IMR-90 (cell line): ENCODE data around the gene ANKRD11. TPM values are rescaled to one million over a fixed set of nuclear protein-coding genes. Genes with fewer than 3 reads are reported as not detected.

Source experiments
- ATAC-seq: fragments of 200-7000 bp; cut with Tn5 transposase; 2 replicates; pipeline ENCODE4 v1.9.1; 2020; ENCODE audit warnings: low read depth, mild to moderate bottlenecking, moderate library complexity
- BruUV-seq: library from RNA; stranded (reverse); fragments of 400-500 nt; replicated peaks from 2 replicates; lab custom pipeline; 2021; lab: Mats Ljungman, UMichigan
- CTCF ChIA-PET: fragments of 300-600 bp; formaldehyde crosslinking; extraction: SDS; loops from one replicate; lab custom pipeline; 2021; ENCODE audit warnings: antibody characterized with exemption; lab: Yijun Ruan, JAX
- POLR2A ChIA-PET: fragments of 300-600 bp; sonication (Branson Sonifier 250); formaldehyde crosslinking; loops from one replicate; lab custom pipeline; 2022; ENCODE audit warnings: antibody characterized with exemption; ENCODE audit not compliant: unreplicated experiment; lab: Charles Lee
- DNase-seq: peaks from one replicate; pipeline ENCODE4 v3.0.0; 2013
- H2AFZ ChIP-seq: replicated peaks from 2 replicates; pipeline ENCODE3; 2013; ENCODE audit warnings: low read length, mild to moderate bottlenecking; ENCODE audit not compliant: poor library complexity
- H2AK5ac ChIP-seq: 2 replicates; pipeline ENCODE4 v1.6.1; 2013; ENCODE audit warnings: low read depth, low read length, inconsistent platforms
- H2AK9ac ChIP-seq: replicated peaks from 2 replicates; pipeline ENCODE3; 2013; ENCODE audit warnings: mild to moderate bottlenecking, low read depth, low read length, moderate library complexity; ENCODE audit not compliant: poor library complexity
- H2BK120ac ChIP-seq: 2 replicates; pipeline ENCODE4 v1.6.1; 2013; ENCODE audit warnings: low read depth, low read length, inconsistent platforms
- H2BK15ac ChIP-seq: 3 replicates; pipeline ENCODE4 v1.6.1; 2013; ENCODE audit warnings: low read depth, low read length, inconsistent platforms
- H2BK20ac ChIP-seq: 2 replicates; pipeline ENCODE4 v1.6.1; 2013; ENCODE audit warnings: low read depth, mild to moderate bottlenecking, inconsistent platforms, low read length, moderate library complexity
- H2BK5ac ChIP-seq: 2 replicates; pipeline ENCODE4 v1.6.1; 2013; ENCODE audit warnings: mild to moderate bottlenecking, low read depth, low read length, inconsistent platforms; ENCODE audit not compliant: poor library complexity, severe bottlenecking
- H3K14ac ChIP-seq: replicated peaks from 2 replicates; pipeline ENCODE4 v1.6.1; 2013; ENCODE audit warnings: low read depth, low read length, inconsistent platforms
- H3K18ac ChIP-seq: 2 replicates; pipeline ENCODE4 v1.6.1; 2013; ENCODE audit warnings: low read depth, low read length, control low read depth
- H3K23ac ChIP-seq: 2 replicates; pipeline ENCODE4 v1.6.1; 2013; ENCODE audit warnings: low read depth, low read length, inconsistent platforms
- H3K27ac ChIP-seq: 2 replicates; pipeline ENCODE4 v1.5.1; 2013; ENCODE audit warnings: mild to moderate bottlenecking, control low read depth, low read length; ENCODE audit not compliant: insufficient read depth
- H3K27me3 ChIP-seq: 2 replicates; pipeline ENCODE4 v1.6.1; 2013; ENCODE audit warnings: low read length; ENCODE audit not compliant: control insufficient read depth, insufficient read depth
- H3K36me3 ChIP-seq: 2 replicates; pipeline ENCODE4 v1.6.1; 2013; ENCODE audit warnings: low read length, mixed read lengths; ENCODE audit not compliant: control insufficient read depth, insufficient read depth
- H3K4ac ChIP-seq: 2 replicates; pipeline ENCODE4 v1.6.1; 2013; ENCODE audit warnings: low read depth, low read length, inconsistent platforms
- H3K4me1 ChIP-seq: 2 replicates; pipeline ENCODE4 v1.6.1; 2013; ENCODE audit warnings: low read length, mixed read lengths; ENCODE audit not compliant: control insufficient read depth, insufficient read depth
- H3K4me2 ChIP-seq: 2 replicates; pipeline ENCODE4 v1.6.1; 2013; ENCODE audit warnings: low read depth, mild to moderate bottlenecking, control low read depth, low read length, moderate library complexity
- H3K4me3 ChIP-seq: 2 replicates; pipeline ENCODE4 v1.5.1; 2013; ENCODE audit warnings: low read depth, mild to moderate bottlenecking, control low read depth, low read length, moderate library complexity; ENCODE audit not compliant: insufficient read depth
- H3K56ac ChIP-seq: 2 replicates; pipeline ENCODE4 v1.6.1; 2013; ENCODE audit warnings: low read length, inconsistent platforms; ENCODE audit not compliant: insufficient read depth; ENCODE audit errors: extremely low read depth
- H3K79me1 ChIP-seq, 2 experiments: 2 replicates each; pipeline ENCODE4 v1.6.1; 2013; ENCODE audit warnings: low read length in 2 of 2, inconsistent platforms in 1 of 2, low read depth in 1 of 2
- H3K9ac ChIP-seq: 2 replicates; pipeline ENCODE4 v1.6.1; 2013; ENCODE audit warnings: low read depth, low read length, control low read depth
- H3K9me1 ChIP-seq: 2 replicates; pipeline ENCODE4 v1.6.1; 2013; ENCODE audit warnings: low read length, inconsistent platforms; ENCODE audit not compliant: insufficient read depth
- H3K9me3 ChIP-seq: 2 replicates; pipeline ENCODE4 v1.6.1; 2013; ENCODE audit warnings: low read length; ENCODE audit not compliant: control insufficient read depth, insufficient read depth
- H4K20me1 ChIP-seq: 2 replicates; pipeline ENCODE4 v1.6.1; 2013; ENCODE audit warnings: low read length, inconsistent platforms; ENCODE audit not compliant: insufficient read depth
- H4K5ac ChIP-seq: 2 replicates; pipeline ENCODE4 v1.6.1; 2013; ENCODE audit warnings: mild to moderate bottlenecking, low read depth, low read length, control low read depth
- H4K8ac ChIP-seq, 2 experiments: 2 replicates each; pipeline ENCODE4 v1.6.1; 2013; ENCODE audit warnings: low read depth in 2 of 2, low read length in 2 of 2, control low read depth in 1 of 2, inconsistent platforms in 1 of 2
- H4K91ac ChIP-seq: 2 replicates; pipeline ENCODE4 v1.6.1; 2013; ENCODE audit warnings: low read depth, low read length, inconsistent platforms; ENCODE audit not compliant: insufficient read depth
- MAZ ChIP-seq: IDR thresholded peaks from 2 replicates; pipeline ENCODE4 v1.6.1; 2012; ENCODE audit warnings: low read depth, mild to moderate bottlenecking, low read length, improper control_type of control experiment, moderate library complexity, borderline replicate concordance
- NFE2L2 ChIP-seq: fragments of 150-350 bp; IDR thresholded peaks from 2 replicates; pipeline ENCODE4 v1.6.1; 2016; ENCODE audit warnings: low read depth, mild to moderate bottlenecking, low read length
- RCOR1 ChIP-seq: IDR thresholded peaks from 2 replicates; pipeline ENCODE4 v1.6.1; 2012; ENCODE audit warnings: mild to moderate bottlenecking, low read length, improper control_type of control experiment; ENCODE audit not compliant: insufficient replicate concordance
- WGBS, 2 experiments: methylation state at CpG; one replicate each; pipeline versions ENCODE4 v1.1.5 to v1.1.7; 2013; ENCODE audit warnings: missing lambda C conversion rate in 2 of 2; ENCODE audit not compliant: insufficient read length in 1 of 2; ENCODE audit errors: extremely low coverage in 2 of 2; 5-methylcytosine and 5-hydroxymethylcytosine counted together
- dilution Hi-C: fragments of 300-500 bp; cut with HindIII; formaldehyde crosslinking; loops from one replicate; pipeline ENCODE4 v1.14.3; 2018; ENCODE audit warnings: low sequenced_read_pairs; ENCODE audit not compliant: unreplicated experiment
- in situ Hi-C: fragments of 300-500 bp; cut with MboI; formaldehyde crosslinking; loops from 3 replicates; pipeline ENCODE4 v1.14.3; 2019; ENCODE audit warnings: low sequenced_read_pairs, inconsistent platforms, mixed read lengths
- intact Hi-C: fragments of 100-400 bp; cut with micrococcal nuclease; formaldehyde crosslinking; loops from 2 replicates; pipeline ENCODE4 v1.10.0; 2022
- polyA plus RNA-seq, 3 experiments: library from polyadenylated mRNA; depleted of rRNA; stranded (reverse); fragments of >200 nt; gene quantifications; 2 replicates each; pipeline ENCODE4 v1.2.3, GENCODE V29; 2012; ENCODE audit warnings: low replicate concordance in 1 of 3
- total RNA-seq: library from RNA; depleted of rRNA; stranded (reverse); fragments of >200 nt; gene quantifications from 2 replicates; pipeline ENCODE4 v1.2.3, GENCODE V29; 2012

ANKRD11 gene
- total and polyA plus RNA-seq, 2 of the 4 experiments (the other 2 are of a cell fraction), result 46.8 to 71.9 TPM

DNA sequence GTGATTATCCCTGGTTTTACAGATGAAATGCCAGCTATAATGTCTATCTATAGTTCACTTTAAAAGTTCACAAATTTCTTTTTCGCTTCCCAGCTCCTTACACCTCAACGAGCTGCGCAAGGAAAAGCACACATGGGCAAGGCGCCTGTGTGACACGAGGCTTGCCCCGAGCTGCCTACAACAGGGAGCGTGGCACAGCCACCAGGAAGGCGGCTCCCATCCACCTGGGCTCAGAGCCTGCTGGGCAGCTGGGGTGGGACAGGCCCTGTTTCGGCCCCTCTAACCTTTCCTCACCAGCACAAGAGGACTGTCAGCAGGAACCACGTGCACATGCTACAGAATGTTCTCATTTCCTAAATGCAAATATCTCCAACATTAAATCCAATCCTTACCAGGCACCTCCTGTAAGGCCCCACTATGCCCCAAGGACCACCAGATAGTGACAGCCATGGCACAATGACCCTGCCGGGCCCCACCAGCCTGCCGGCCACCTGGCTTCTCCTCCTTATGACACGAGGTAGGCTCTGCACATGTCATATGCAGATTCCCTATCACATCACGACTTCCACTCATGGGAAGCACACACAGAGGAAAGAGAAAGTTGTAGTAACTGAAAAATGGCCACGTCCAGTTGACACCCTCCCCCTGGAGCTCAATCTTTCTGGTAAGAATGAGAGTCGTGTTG lies 180.8 kb downstream of the ANKRD11 start:
- ChIA-PET POLR2A (no interaction called here), CTCF (no interaction called here)
- Histone ChIP-seq H3K27me3 (no peaks in the 10 kb centered on the region), H3K14ac (no peak overlapping the region), H3K23ac (no peak overlapping the region), H3K4me2 (no peak overlapping the region), H3K18ac (no peak overlapping the region), H3K9me1 (peaks cover 40% of the 10 kb centered on the region), H2BK120ac (no peak overlapping the region), H4K20me1 (peaks cover 76% of the 10 kb centered on the region), H2AK5ac (no peak overlapping the region), H3K9ac (no peak overlapping the region), H3K36me3 (peaks cover 28% of the 10 kb centered on the region), H3K9me3 (no peaks in the 10 kb centered on the region), H4K91ac (no peak overlapping the region), H3K4me1 (peaks cover 2% of the 10 kb centered on the region), H2AK9ac (no peak overlapping the region), H2BK15ac (no peak overlapping the region), H4K8ac (no peak overlapping the region), H2BK20ac (no peak overlapping the region), H4K5ac (no peak overlapping the region), H3K56ac (no peak overlapping the region), H3K4ac (no peak overlapping the region), H2BK5ac (no peak overlapping the region), H3K4me3 (no peak overlapping the region), H2AFZ (no peak overlapping the region), H3K79me1 (peaks cover 32 to 85% of the 10 kb centered on the region in 2 experiments), H3K27ac (no peak overlapping the region)
- dilution Hi-C loops (no loop called here), in situ Hi-C loops (no loop called here), intact Hi-C loops (no loop called here)
- DNase-seq (no peak), ATAC-seq (no peak)
- no TSS peak for BruUV-seq
- TF ChIP-seq MAZ, result no peak
- TF ChIP-seq NFE2L2, result no peak
- TF ChIP-seq RCOR1, result no peak
- WGBS, 2 experiments, result 89% methylated on average over 9 of the region's 16 CpGs; no CpG with 5 or more reads in 1 of the 2 experiments
